Measurements from ENCODE around the gene PPEF1.

DNA sequence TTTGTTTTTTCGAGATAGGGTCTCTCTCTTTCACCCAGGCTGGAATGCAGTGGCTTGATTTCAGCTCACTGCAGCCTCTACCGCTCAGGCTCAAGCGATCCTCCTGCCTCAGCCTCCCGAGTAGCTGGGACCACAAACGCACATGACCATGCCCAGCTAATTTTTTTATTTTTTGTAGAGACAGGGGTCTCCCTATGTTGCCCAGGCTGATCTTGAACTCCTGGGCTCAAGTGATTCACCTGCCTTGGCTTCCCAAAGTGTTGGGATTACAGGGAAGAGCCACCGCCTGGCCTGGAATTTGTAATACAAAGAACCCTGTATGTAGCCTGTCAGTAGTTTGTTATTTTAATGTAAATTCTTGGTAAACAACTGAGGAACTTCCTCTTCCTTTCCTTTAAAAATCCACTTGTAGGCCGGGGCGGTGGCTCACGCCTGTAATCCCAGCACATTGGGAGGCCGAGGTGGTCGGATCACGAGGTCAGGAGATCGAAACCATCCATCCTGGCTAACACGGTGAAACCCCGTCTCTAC is 157.0 kb downstream of the PPEF1 start:
- TF ChIP-seq, protein P1, sequence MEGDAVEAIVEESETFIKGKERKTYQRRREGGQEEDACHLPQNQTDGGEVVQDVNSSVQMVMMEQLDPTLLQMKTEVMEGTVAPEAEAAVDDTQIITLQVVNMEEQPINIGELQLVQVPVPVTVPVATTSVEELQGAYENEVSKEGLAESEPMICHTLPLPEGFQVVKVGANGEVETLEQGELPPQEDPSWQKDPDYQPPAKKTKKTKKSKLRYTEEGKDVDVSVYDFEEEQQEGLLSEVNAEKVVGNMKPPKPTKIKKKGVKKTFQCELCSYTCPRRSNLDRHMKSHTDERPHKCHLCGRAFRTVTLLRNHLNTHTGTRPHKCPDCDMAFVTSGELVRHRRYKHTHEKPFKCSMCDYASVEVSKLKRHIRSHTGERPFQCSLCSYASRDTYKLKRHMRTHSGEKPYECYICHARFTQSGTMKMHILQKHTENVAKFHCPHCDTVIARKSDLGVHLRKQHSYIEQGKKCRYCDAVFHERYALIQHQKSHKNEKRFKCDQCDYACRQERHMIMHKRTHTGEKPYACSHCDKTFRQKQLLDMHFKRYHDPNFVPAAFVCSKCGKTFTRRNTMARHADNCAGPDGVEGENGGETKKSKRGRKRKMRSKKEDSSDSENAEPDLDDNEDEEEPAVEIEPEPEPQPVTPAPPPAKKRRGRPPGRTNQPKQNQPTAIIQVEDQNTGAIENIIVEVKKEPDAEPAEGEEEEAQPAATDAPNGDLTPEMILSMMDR (IDR thresholded peaks at IDR 0.05) = no peak
- TF ChIP-seq EZH2 (IDR thresholded peaks at IDR 0.05) (no peak), EZH2phosphoT487 (IDR thresholded peaks at IDR 0.05) (no peak)

Measured in neural progenitor cell (in vitro differentiated cells).